Activated T-cell treated with anti-CD3 and anti-CD28 coated beads, Interleukin-2, amount 50 U/mL, for 4 hours (primary cell): ENCODE data around the gene CACNA2D1. TPM values are rescaled to one million over a fixed set of nuclear protein-coding genes. Genes with fewer than 3 reads are reported as not detected.
"Not testable (repeated sequence)": the region's sequence is repeated elsewhere in the genome, so short reads cannot be mapped to it uniquely, and the experiment has no call there.

Experiments
- ATAC-seq, 2 donors: fragments of 200-7000 bp; cut with Tn5 transposase; one replicate each; pipeline ENCODE4 v1.10.0; 2021
- DNase-seq: peaks from one replicate; pipeline ENCODE4 v3.0.0-alpha.2; 2020
- H3K27me3 Mint-ChIP-seq: one replicate; pipeline ENCODE4 v1.8.0; 2021; ENCODE audit warnings: low read depth, mixed read lengths
- H3K36me3 Mint-ChIP-seq: one replicate; pipeline ENCODE4 v1.8.0; 2022; ENCODE audit warnings: mixed read lengths; ENCODE audit not compliant: insufficient read depth
- H3K4me1 Mint-ChIP-seq: one replicate; pipeline ENCODE4 v1.8.0; 2021; ENCODE audit warnings: low read depth, mixed read lengths
- H3K4me3 Mint-ChIP-seq: one replicate; pipeline ENCODE4 v1.8.0; 2021; ENCODE audit warnings: mild to moderate bottlenecking, moderate library complexity, mixed read lengths
- H3K9me3 Mint-ChIP-seq: one replicate; pipeline ENCODE4 v1.8.0; 2021; ENCODE audit warnings: mixed read lengths
- total RNA-seq, 3 donors: library from RNA; stranded (reverse); gene quantifications; one replicate each; pipeline ENCODE4 v1.2.1, GENCODE V29; 2021

The CACNA2D1 gene
- total RNA-seq, 3 donors from 2014 or later: 0.03 to 0.24 (median 0.18) TPM

DNA sequence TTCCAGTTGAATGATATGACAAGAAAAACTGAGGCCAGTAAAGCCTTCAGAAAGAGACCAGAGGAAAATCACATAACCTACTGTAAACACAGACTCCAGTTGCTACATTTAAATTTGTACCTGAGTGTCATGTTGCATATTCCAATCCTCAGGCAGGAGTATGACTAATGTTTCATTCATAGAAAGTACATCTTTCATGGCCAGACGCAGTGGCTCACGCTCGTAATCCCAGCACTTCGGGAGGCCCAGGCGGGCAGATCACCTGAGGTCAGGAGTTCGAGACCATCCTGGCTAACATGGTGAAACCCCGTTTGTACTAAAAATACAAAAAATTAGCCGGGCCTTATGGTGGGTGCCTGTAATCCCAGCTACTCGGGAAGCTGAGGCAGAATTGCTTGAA is 429.0 kb downstream of the CACNA2D1 start:
- not testable (repeated sequence) for H3K4me1 Mint-ChIP-seq, H3K36me3 Mint-ChIP-seq, ATAC-seq, DNase-seq, H3K4me3 Mint-ChIP-seq, H3K9me3 Mint-ChIP-seq, H3K27me3 Mint-ChIP-seq

DNA sequence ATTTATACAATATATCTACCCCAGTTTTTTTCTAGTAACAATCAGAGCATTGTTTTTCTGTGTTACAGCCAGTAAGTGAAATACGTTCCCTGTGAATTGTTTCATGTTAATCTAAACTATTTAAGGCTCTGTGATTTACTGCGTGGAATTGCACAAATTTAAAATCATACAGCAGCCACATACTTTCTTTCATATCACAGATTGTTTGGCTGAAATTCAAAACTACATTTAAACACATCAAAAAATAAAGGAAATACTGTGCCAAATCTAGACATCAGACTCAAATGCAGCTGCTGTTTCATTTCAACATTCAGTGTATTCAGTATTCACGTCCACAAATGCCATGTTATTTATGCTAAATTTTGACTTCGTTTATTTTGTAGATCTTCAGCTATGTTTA is 431.1 kb downstream of the CACNA2D1 start:
- Mint-ChIP-seq H3K4me3 (no peak overlapping the region), H3K9me3 (no peaks in the 10 kb centered on the region), H3K36me3 (no peaks in the 10 kb centered on the region), H3K4me1 (no peaks in the 10 kb centered on the region), H3K27me3 (no peaks in the 10 kb centered on the region)
- DNase-seq (no peak), ATAC-seq (no peak)

DNA sequence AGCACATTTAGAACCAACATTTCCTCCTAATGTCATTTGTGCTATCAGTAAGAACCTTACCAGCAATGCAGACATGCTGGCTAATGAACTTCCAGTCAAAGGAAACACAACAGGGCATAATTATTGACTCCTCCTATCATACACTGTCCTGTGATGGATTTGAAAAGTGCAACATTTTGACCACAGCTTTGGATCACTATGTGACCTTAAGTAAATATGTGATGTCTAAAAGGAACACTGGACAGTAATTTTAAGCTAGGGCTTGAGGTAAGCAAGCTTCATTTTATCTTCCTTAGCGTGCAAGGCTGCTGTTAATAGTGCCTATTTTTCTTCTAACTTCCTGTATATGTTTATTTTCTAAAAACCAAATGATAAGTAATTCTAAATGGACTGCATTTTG is 433.2 kb downstream of the CACNA2D1 start:
- Mint-ChIP-seq H3K9me3 (no peaks in the 10 kb centered on the region), H3K4me3 (no peak overlapping the region), H3K4me1 (no peaks in the 10 kb centered on the region), H3K27me3 (no peaks in the 10 kb centered on the region), H3K36me3 (no peaks in the 10 kb centered on the region)
- DNase-seq (no peak), ATAC-seq (no peak)

DNA sequence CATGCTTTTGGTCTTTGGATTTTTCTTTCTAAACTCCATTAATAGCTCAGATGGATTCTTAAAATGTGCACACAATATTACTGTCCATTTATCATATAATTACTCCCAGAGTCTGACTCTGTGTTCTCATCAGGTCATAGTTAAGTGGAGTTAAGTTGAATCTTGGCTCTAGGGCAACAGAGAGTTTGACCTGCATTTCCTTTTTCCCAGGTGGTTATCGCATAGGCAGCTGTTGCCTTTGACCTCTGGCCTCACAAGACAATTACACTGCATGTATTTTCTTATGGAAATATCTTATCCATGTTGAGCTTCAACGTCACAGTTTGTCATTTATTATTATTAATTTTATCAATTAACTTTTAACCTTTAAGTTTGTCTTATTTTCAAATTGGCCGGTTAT is 436.3 kb downstream of the CACNA2D1 start:
- DNase-seq (no peak), ATAC-seq (no peak)
- no peaks in the 10 kb centered on the region for H3K36me3 Mint-ChIP-seq
- H3K4me1 Mint-ChIP-seq: no peaks in the 10 kb centered on the region
- H3K27me3 Mint-ChIP-seq: no peaks in the 10 kb centered on the region
- H3K4me3 Mint-ChIP-seq: no peak overlapping the region
- peaks cover 3% of the 10 kb centered on the region for H3K9me3 Mint-ChIP-seq

DNA sequence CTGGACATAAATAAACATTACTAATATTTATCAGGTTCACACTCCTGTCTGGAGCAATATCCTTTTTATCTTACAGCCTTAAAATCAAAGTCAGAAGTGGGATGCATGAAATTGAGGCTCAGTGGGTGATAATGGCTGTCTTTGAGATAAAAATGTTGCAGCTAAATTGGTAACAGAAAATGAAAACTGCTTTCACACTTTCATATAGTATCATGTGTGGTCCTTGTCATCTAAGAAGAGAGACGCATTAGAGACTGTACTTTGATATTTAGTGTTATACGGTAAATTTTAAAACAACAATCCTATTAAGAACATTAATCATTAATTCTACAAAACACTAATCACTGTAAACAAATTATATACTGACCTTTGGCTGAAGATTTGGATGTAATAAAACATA is 438.5 kb downstream of the CACNA2D1 start:
- ATAC-seq (no peak), DNase-seq (no peak)
- peaks cover 3% of the 10 kb centered on the region for H3K9me3 Mint-ChIP-seq
- no peaks in the 10 kb centered on the region for H3K36me3 Mint-ChIP-seq
- no peaks in the 10 kb centered on the region for H3K4me1 Mint-ChIP-seq
- no peak overlapping the region for H3K4me3 Mint-ChIP-seq
- H3K27me3 Mint-ChIP-seq: no peaks in the 10 kb centered on the region

DNA sequence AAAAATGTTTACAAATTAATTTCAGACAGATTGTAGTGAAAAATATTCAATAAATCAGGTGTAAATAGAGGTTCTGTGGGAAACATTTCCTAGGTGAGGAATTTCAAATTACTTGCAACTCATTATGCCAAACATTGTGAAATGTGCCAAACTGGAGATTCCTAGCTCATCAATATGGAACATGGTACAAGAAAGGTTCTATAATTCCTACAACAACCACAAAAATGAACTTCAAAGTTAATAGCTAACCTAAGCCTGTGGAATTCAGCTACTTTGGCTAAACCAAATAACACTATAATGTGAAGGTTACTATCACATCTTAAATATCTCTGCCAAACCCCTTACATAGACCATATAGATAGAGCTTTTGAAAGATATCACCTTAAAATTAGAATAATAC is 450.4 kb downstream of the CACNA2D1 start:
- DNase-seq (no peak), ATAC-seq (no peak)
- Mint-ChIP-seq H3K4me3 (no peak overlapping the region), H3K36me3 (no peaks in the 10 kb centered on the region), H3K9me3 (no peaks in the 10 kb centered on the region), H3K27me3 (no peaks in the 10 kb centered on the region), H3K4me1 (no peaks in the 10 kb centered on the region)

DNA sequence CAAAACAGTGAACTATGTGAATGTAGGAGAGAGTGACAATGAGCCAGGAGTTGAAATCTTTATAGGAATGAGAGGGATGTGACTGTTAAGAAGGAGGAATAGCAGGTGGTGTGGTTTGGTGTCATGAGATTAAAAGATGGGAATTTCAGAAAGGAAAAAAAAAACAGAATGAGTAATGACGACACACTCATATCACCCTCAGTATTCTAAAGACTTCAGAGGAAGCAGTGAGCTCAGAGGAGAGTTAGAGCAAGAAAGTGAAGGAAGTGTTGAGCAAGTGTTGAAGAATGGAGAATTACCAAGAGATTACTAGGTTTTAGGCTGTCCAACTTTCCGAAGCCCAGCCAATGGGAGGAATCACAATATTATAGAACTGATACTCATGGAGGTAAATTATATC is 453.2 kb downstream of the CACNA2D1 start:
- ATAC-seq (no peak), DNase-seq (no peak)
- H3K36me3 Mint-ChIP-seq: no peaks in the 10 kb centered on the region
- H3K4me1 Mint-ChIP-seq: no peaks in the 10 kb centered on the region
- H3K9me3 Mint-ChIP-seq: no peaks in the 10 kb centered on the region
- no peak overlapping the region for H3K4me3 Mint-ChIP-seq
- no peaks in the 10 kb centered on the region for H3K27me3 Mint-ChIP-seq

DNA sequence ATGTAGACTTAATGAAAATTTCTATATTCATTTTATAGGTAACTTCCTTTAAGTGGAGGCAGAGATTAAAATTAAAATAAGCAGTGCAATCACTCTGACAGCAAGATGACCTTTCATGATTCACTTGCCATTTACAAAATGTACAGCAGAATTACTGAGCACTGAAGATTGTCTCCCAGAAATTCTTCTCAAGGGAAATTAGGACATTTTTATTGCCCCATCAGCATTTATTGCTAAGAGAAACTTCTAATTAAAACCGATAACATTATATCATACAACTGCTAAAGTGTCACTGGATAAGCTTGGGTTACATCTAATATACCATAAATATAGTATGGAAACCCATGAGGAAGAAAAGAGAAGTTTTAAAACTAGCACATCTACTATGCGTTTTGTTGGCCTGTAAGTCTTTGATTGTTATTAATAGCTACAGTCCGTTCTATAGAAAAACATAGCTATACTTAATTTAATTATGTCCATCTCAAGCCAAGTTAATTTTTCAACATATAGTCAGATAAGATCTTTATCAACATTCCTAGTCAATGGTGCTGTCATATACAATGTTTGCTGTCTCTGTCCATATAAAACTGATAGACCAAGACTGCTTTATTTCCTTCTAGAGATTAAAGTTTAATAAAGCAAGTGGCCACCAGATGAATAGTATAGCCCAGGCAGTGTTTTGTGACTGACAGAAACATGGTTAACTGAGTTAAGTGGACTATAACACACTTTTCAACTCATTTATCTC is 456.7 kb downstream of the CACNA2D1 start:
- no peaks in the 10 kb centered on the region for H3K4me1 Mint-ChIP-seq
- H3K27me3 Mint-ChIP-seq: no peaks in the 10 kb centered on the region
- no peaks in the 10 kb centered on the region for H3K36me3 Mint-ChIP-seq
- DNase-seq (no peak), ATAC-seq (no peak)
- no peaks in the 10 kb centered on the region for H3K9me3 Mint-ChIP-seq
- H3K4me3 Mint-ChIP-seq: no peak overlapping the region

DNA sequence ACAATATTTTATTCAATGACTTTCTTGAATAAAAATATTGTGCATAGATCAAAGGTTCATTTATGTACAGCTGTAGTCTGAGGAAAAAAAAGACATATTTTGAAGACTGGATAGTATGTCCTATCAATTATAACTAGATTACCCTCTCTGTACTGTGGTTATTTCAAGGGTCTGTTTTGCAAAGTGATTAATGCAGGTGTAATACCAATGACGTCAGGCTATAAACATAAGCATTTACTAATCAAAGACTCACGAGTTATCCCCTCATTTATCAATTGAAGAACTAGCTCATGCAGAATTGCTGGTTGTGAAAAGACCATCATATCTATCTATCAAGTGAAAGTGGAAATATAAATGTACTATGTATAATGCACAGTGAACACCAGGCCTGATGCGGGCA is 460.2 kb downstream of the CACNA2D1 start:
- H3K4me1 Mint-ChIP-seq: no peaks in the 10 kb centered on the region
- no peaks in the 10 kb centered on the region for H3K9me3 Mint-ChIP-seq
- DNase-seq (no peak), ATAC-seq (no peak)
- H3K27me3 Mint-ChIP-seq: no peaks in the 10 kb centered on the region
- H3K4me3 Mint-ChIP-seq: no peak overlapping the region
- H3K36me3 Mint-ChIP-seq: no peaks in the 10 kb centered on the region

DNA sequence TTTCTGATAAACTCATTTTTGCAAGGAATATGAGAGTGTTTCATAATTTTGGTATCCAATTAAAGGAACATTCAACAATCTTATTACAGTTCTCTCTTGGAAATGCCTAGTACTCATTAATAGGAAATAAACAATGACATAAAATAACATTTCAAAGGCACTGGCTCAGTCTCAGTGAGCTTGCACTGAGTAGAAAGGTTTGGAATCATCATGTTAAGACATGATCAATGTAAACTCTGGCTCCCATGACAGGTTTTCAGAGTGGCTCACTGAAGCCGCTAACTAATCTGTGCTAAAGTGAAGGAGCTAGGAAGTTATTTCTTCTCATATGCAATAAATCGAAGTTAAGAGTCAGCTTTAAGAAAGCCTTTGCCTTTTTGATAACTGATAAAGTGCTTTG is 470.5 kb downstream of the CACNA2D1 start:
- no peak for ATAC-seq
- H3K9me3 Mint-ChIP-seq: no peaks in the 10 kb centered on the region
- no peak for DNase-seq
- no peaks in the 10 kb centered on the region for H3K27me3 Mint-ChIP-seq
- no peaks in the 10 kb centered on the region for H3K4me1 Mint-ChIP-seq
- no peak overlapping the region for H3K4me3 Mint-ChIP-seq
- H3K36me3 Mint-ChIP-seq: no peaks in the 10 kb centered on the region

DNA sequence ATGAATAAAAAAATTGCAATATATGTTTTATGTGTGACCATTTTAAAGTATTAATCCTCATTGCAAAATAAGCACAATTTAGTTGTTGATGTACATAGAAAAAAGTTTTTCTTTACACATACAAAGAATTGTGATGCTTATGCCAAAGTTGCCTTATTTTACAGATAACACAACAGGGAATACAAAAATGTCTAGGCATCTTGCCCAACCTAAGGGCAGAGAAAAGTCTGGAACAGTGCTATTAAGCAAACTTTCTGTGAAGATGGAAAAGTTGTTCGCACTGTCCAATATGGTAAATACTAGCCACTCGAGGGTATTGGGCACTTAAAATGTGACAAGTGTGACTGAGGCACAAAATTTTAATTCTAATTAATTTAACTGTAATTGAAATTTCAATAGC is 483.6 kb downstream of the CACNA2D1 start:
- H3K4me3 Mint-ChIP-seq: no peak overlapping the region
- H3K4me1 Mint-ChIP-seq: no peaks in the 10 kb centered on the region
- ATAC-seq (no peak), DNase-seq (no peak)
- no peaks in the 10 kb centered on the region for H3K27me3 Mint-ChIP-seq
- H3K9me3 Mint-ChIP-seq: no peaks in the 10 kb centered on the region
- H3K36me3 Mint-ChIP-seq: no peaks in the 10 kb centered on the region

DNA sequence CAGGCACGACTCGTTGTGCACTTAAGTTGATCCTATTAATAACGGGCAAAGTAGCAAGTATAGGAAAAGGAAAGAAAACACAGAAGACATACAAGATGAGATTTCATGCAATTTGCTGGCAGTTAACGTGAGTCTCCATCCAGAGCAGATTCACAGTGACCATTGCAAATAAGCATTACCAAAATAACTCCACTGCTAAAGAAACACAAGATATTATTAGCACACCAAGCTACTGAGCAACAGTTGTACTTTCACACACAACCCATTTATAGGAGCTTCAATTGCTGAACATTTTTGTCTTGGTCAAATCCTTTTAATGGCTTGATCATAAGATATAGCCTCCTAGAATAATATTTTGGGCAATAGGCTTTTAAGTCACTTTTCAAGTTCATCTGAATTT is 486.1 kb downstream of the CACNA2D1 start:
- no peaks in the 10 kb centered on the region for H3K36me3 Mint-ChIP-seq
- no peaks in the 10 kb centered on the region for H3K27me3 Mint-ChIP-seq
- DNase-seq: no peak
- no peak for ATAC-seq
- H3K4me1 Mint-ChIP-seq: no peaks in the 10 kb centered on the region
- no peak overlapping the region for H3K4me3 Mint-ChIP-seq
- no peaks in the 10 kb centered on the region for H3K9me3 Mint-ChIP-seq

DNA sequence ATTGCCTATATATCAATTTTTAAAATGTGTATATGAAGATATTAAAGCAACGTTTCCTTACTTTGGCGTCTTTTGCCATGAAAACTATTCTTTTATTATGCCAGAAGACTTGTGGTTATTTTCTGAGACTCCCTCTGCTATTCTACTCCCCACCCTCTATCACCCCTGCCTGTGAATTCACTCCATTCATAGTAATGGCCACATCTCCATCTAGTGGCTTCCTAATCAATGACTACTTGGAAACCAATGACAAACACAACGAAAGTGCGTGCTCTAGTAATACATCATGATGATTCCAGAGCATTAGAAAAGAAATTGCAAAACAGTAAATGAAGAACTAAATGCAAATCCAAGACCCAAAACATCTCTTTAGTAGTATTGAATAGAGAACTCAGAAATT is 487.1 kb downstream of the CACNA2D1 start:
- no peak overlapping the region for H3K4me3 Mint-ChIP-seq
- ATAC-seq (no peak), DNase-seq (no peak)
- H3K9me3 Mint-ChIP-seq: no peaks in the 10 kb centered on the region
- no peaks in the 10 kb centered on the region for H3K36me3 Mint-ChIP-seq
- H3K4me1 Mint-ChIP-seq: no peaks in the 10 kb centered on the region
- H3K27me3 Mint-ChIP-seq: no peaks in the 10 kb centered on the region

DNA sequence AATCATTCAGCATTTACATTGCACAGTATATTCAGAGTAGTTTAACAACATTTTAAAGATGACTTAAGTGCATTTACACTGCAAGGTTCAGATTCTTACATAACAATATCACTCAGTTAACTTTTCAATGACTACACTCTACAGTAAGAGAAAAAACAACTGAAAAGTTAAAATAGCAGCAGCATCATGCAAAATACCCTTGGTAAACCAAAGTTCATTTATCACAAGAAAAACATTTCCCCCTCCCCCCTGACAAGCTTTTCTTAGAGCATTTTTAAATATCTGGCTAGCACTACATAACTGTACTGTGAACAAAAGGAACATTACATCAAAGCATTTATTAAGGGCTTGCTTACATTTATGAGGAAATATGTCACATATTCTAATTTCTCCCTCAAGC is 494.3 kb downstream of the CACNA2D1 start:
- Mint-ChIP-seq H3K9me3 (peaks cover 4% of the 10 kb centered on the region), H3K4me1 (no peaks in the 10 kb centered on the region), H3K27me3 (no peaks in the 10 kb centered on the region), H3K4me3 (no peak overlapping the region), H3K36me3 (no peaks in the 10 kb centered on the region)
- ATAC-seq (no peak), DNase-seq (no peak)

DNA sequence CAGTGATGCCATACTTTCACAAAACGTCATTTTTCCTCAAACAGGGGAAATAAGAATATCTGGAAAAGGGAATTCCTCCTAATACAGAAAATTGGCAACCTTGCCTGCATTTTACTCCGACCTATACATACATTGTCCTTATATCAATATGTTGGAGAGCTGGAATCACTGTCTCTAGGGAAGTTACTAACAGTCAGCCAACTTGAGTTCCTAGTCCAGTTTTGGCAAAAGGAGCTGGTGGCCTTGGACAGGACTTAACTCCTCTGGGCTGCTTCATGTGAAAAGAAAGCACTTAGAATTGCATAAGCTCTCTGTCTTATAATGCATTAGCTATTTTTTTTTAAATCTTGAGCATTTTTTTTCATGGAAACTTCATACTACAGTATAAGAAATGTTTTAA is 499.5 kb downstream of the CACNA2D1 start:
- DNase-seq (no peak), ATAC-seq (no peak)
- no peaks in the 10 kb centered on the region for H3K27me3 Mint-ChIP-seq
- H3K4me1 Mint-ChIP-seq: no peaks in the 10 kb centered on the region
- H3K36me3 Mint-ChIP-seq: no peaks in the 10 kb centered on the region
- H3K9me3 Mint-ChIP-seq: peaks cover 3% of the 10 kb centered on the region
- H3K4me3 Mint-ChIP-seq: no peak overlapping the region

DNA sequence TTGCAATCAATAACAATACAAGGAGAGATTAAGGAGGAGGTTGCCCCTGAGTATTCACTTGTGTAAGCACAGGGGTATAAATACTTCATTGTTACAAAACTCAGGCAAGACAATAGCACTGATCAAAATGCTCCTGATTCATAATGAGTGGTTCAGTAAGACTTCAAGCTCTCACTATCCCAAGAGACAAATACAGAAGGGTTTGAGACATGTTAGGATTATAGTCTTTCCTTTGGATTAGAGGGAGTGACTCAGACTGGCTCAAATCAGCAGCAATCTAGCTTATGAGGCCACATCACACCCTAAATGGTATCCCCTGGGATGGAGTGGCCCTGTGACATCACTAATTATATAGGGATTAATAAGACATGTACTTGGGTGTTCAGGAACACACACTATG is 506.5 kb downstream of the CACNA2D1 start:
- no peaks in the 10 kb centered on the region for H3K27me3 Mint-ChIP-seq
- no peaks in the 10 kb centered on the region for H3K36me3 Mint-ChIP-seq
- H3K4me3 Mint-ChIP-seq: no peak overlapping the region
- DNase-seq (no peak), ATAC-seq (no peak)
- H3K4me1 Mint-ChIP-seq: no peaks in the 10 kb centered on the region
- peaks cover 8% of the 10 kb centered on the region for H3K9me3 Mint-ChIP-seq
